ENCODE results near the gene EPN1. TPM values are rescaled to one million over a fixed set of nuclear protein-coding genes. Genes with fewer than 3 reads are reported as not detected.

The EPN1 gene
- total and polyA plus RNA-seq, 9 of the 15 experiments (the other 6 are each of a cell fraction or from before 2014, with no cell fraction given), result 0.08 to 138 (median 12.7) TPM

DNA sequence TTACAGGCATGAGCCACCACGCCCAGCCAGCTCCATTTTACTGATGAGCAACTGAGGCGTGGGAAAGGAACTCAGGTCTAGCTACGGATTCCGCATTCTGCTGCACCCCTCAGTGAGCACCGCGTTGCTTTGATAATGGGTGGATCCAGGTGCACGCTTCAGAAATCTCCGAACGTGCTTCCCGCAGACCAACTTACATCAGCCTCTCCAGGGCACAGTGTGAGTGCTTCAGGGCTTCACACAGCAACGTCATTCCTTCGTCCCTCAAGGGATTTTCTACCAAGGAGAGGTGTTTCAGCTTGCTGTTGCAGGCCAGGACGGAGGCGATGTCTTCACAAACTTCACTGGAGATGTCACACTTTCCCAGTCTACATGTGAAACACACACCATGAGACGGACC lies 41.5 kb downstream of the EPN1 start:
- ATAC-seq (no peak), FAIRE-seq (no peak), DNase-seq (ENCODE audit: extremely low read depth in 1 of 4, low spot score in 3 of 4) (no peak)
- Histone ChIP-seq H3K4me1 (replicated peaks in 1 of 2; ENCODE audit: control insufficient read depth in 2 of 2, insufficient read depth in 2 of 2, low read length in 2 of 2) (no peaks in the 10 kb centered on the region; a peak in 1 of 5 replicates), H3K36me3 (ENCODE audit: control insufficient read depth, insufficient read depth, low read length) (no peaks in the 10 kb centered on the region), H3K9me3 (replicated peaks; ENCODE audit: control insufficient read depth, insufficient read depth, low read depth, low read length) (peaks cover 2% of the 10 kb centered on the region; the same call in 1 of the 2 replicates), H4K20me1 (replicated peaks; ENCODE audit: control insufficient read depth, insufficient read depth, low read length) (no peaks in the 10 kb centered on the region), H3K9me1 (ENCODE audit: control insufficient read depth, insufficient read depth, low read length) (no peaks in the 10 kb centered on the region), H3K27ac (ENCODE audit: extremely low read depth, low read depth, low read length) (no peak overlapping the region), H3K27me3 (ENCODE audit: control insufficient read depth in 2 of 2, insufficient read depth in 2 of 2, low read length in 2 of 2) (peaks cover 11 to 51% of the 10 kb centered on the region in 2 experiments; a peak in 4 of 5 replicates), H3K9ac (ENCODE audit: insufficient read depth in 1 of 2, low read depth in 2 of 2, low read length in 2 of 2) (no peak overlapping the region), H3K4me3 (no peak overlapping the region), H2AFZ (ENCODE audit: low read depth, low read length) (no peak overlapping the region), H3K4me2 (ENCODE audit: insufficient read depth, low read length) (no peak overlapping the region), H3K79me2 (ENCODE audit: control insufficient read depth, insufficient read depth, low read length) (no peaks in the 10 kb centered on the region)
- in situ Hi-C loops (cut with MboI) (no loop called here), intact Hi-C loops (cut with micrococcal nuclease) (no loop called here)
- ChIA-PET POLR2A (no interaction called here), CTCF (ENCODE audit: low intra/inter-chr PET ratio) (no interaction called here)
- 2% methylated on average over 15 of the region's 15 CpGs for WGBS (ENCODE audit: insufficient coverage, low coverage, missing lambda C conversion rate)
- no TSS peak for BruUV-seq (replicated peaks)
- TF ChIP-seq MTA2 (IDR thresholded peaks at IDR 0.05; ENCODE audit: low read depth) (no peak), PHB (CRISPR knock-in tag; IDR thresholded peaks at IDR 0.05) (no peak), ZNF347 (CRISPR knock-in tag; IDR thresholded peaks at IDR 0.05; ENCODE audit: low read depth) (no peak), JUN (IDR thresholded peaks at IDR 0.05; ENCODE audit: borderline replicate concordance, low read depth, low read length) (no peak), JUN (CRISPR knock-in tag; IDR thresholded peaks at IDR 0.05; ENCODE audit: borderline replicate concordance) (no peak), HDGF (IDR thresholded peaks at IDR 0.05) (no peak), POLR2H (tag; IDR thresholded peaks at IDR 0.05; ENCODE audit: low read depth) (no peak), CHD1 (IDR thresholded peaks at IDR 0.05; ENCODE audit: low read length) (no peak), ELF2 (CRISPR knock-in tag; IDR thresholded peaks at IDR 0.05) (no peak), KDM5B (IDR thresholded peaks at IDR 0.05; ENCODE audit: insufficient replicate concordance, low read depth, low read length) (no peak), ZNF76 (CRISPR knock-in tag; IDR thresholded peaks at IDR 0.05; ENCODE audit: borderline replicate concordance) (no peak)
- TF ChIP-seq, protein P1, sequence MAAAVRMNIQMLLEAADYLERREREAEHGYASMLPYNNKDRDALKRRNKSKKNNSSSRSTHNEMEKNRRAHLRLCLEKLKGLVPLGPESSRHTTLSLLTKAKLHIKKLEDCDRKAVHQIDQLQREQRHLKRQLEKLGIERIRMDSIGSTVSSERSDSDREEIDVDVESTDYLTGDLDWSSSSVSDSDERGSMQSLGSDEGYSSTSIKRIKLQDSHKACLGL (CRISPR knock-in tag; IDR thresholded peaks at IDR 0.05; ENCODE audit: borderline replicate concordance, poor library complexity, severe bottlenecking), result no peak
- TF ChIP-seq, protein P2, sequence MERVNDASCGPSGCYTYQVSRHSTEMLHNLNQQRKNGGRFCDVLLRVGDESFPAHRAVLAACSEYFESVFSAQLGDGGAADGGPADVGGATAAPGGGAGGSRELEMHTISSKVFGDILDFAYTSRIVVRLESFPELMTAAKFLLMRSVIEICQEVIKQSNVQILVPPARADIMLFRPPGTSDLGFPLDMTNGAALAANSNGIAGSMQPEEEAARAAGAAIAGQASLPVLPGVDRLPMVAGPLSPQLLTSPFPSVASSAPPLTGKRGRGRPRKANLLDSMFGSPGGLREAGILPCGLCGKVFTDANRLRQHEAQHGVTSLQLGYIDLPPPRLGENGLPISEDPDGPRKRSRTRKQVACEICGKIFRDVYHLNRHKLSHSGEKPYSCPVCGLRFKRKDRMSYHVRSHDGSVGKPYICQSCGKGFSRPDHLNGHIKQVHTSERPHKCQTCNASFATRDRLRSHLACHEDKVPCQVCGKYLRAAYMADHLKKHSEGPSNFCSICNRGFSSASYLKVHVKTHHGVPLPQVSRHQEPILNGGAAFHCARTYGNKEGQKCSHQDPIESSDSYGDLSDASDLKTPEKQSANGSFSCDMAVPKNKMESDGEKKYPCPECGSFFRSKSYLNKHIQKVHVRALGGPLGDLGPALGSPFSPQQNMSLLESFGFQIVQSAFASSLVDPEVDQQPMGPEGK (CRISPR knock-in tag; IDR thresholded peaks at IDR 0.05; ENCODE audit: borderline replicate concordance), result no peak
